GM21576 (cell line): Measurements from ENCODE around the gene SLC26A3.
A peak's percentile ranks its signal among the peaks of the same experiment; 100 is the strongest.

Experiments
- ATAC-seq: cut with Tn5 transposase; IDR thresholded peaks from one replicate; pipeline ENCODE4 v1.9.1; 2021; ENCODE audit warnings: mild to moderate bottlenecking, moderate library complexity; ENCODE audit not compliant: unreplicated experiment

Gene SLC26A3

DNA sequence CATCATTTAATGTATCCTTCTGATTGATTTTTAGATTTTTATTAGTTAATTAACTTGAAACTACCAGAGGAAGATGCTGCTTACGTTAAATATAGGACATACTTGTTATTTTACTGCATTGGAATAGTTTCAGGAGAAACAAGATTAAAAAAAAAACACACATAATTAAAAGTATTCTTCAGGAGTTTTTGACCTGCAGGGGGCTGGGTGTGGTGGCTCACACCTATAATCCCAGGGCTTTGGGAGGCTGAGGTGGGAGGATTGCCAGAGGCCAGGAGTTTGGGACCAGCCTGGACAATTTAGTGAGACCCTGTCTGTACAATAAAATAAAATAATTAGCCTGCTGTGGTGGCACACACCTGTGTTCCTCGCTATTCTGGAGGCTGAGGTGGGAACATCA is 48.4 kb downstream of the SLC26A3 start:
- ATAC-seq: no peak

DNA sequence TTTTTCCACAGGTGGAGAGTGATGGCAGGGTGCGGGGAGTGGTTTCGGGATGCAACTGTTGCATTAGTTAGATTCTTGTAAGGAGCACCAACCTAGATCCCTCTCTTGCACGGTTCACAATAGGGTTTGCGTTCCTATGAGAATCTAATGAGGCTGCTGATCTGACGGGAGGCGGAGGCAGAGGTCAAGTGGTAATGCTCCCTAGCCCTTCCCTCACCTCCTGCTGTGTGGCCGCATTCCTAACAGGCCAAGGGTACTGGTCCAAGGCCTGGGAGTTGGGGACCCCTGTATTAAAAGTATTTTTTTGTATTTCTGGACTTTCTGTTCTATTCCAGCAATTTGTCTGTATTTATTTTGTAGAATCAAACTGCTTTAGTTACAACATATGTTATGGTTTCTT is 51.9 kb downstream of the SLC26A3 start:
- ATAC-seq: no peak

DNA sequence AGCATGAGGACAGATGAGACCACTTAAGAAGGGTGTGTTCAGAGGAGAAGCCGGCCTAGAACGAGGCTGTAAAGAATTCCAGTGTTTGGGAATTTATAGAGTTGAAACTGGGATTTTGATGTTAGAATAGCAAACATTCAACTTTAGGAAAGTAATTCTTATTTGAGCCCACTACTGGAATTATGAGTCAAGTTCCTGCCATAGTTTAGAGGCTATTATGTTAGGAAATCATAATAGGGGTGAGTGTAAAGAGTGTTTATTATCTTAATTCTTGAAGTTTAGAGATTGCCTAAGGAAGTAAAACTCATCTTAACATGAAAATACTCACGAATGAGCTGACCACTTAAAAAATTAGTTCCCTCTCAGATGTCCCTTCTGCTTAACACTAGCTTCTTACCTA is 57.0 kb downstream of the SLC26A3 start:
- no peak for ATAC-seq

DNA sequence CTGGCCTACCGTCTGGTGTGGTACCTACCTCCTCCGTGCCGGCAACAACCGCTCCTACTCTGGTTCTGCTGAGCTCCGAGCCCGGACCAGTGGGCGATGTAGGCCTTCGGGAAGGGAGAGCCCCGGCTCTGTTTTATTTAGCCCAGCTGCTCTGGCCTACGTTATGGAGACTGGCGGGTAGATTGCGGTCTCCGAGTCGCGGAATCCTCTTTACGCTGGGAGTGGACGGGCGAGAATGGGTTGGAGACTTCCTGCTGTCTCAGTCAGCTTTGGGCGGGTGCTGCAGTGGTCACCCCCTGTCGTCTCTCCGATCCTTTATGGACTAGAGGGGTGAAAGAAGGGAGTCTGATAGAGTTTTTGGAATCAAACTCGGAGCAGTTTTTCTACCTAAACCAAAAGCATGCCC is 58.7 kb downstream of the SLC26A3 start:
- ATAC-seq: peak; percentile 30

GRCh38 chr7:107743567-107744344 is 59.3 kb downstream of the SLC26A3 start, which contains the start of gene CBLL1:
CBLL1 (plus strand) TSS chr7:107744142; CDS start chr7:107744164, 22 bp downstream.
- ATAC-seq: peak; percentile 89

- ATAC-seq: peak; percentile 36
Measured at GRCh38 chr7:107742678-107743566, 60.1 kb downstream of the SLC26A3 start.

DNA sequence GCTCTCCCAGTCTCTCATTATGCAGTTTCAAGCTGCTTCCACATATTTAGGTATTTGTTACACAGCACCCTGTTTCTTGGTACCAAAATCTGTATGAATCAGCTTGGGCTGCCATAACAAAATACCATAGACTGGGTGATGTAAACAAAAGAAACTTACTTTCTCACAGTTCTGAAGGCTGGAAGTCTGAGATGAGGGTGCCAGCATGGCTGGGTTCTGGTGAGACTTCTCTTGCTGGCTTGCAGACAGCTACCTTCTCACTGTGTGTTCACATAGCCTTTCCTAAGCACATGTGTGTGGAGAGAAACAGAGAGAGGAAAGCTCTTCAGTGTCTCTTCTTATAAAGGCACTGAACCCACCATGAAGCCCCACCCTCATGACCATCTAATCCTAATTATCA is 74.7 kb downstream of the SLC26A3 start:
- ATAC-seq: no peak

GRCh38 chr7:107726356-107727130 is 76.5 kb downstream of the SLC26A3 start:
- ATAC-seq: no peak

- ATAC-seq: no peak
Measured at GRCh38 chr7:107725138-107725740, 77.8 kb downstream of the SLC26A3 start.

DNA sequence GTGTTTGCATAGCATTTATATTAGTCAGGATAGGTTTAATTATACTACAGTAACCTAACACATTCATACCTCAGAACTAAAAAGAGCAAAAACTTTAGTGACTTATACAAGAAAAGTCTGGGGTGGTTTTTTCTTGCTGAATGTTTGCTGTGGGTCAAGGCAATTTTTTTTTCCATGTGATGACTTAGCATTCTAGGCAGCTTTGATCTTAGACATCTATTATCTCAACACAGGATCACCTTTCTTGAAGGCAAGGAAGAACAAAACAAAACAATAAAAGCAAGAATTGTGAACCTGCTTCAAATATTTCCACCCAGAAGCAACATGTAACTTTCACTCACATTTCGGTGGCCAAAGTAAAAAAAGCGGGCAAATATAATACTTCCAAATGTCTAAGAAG is 79.8 kb downstream of the SLC26A3 start:
- no peak for ATAC-seq

DNA sequence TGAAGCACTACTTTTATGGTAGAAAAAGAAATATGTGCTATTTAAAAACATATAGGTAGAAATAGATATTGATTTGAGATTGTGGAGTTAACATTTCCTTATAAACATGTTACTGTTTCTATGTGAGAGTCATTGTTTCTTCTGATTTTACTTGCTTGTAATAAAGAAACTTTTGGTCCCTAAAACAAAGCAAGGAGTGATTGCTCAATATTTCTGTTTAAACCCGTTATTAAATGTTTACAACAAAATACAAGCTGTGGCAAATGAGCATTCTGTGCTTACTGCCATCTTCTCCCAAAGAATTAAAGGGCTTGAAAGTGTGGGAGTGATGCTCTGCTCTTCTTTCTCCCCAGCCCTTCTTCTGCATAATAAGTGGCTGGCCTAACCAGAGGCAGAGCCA is 81.7 kb downstream of the SLC26A3 start:
- ATAC-seq: no peak

DNA sequence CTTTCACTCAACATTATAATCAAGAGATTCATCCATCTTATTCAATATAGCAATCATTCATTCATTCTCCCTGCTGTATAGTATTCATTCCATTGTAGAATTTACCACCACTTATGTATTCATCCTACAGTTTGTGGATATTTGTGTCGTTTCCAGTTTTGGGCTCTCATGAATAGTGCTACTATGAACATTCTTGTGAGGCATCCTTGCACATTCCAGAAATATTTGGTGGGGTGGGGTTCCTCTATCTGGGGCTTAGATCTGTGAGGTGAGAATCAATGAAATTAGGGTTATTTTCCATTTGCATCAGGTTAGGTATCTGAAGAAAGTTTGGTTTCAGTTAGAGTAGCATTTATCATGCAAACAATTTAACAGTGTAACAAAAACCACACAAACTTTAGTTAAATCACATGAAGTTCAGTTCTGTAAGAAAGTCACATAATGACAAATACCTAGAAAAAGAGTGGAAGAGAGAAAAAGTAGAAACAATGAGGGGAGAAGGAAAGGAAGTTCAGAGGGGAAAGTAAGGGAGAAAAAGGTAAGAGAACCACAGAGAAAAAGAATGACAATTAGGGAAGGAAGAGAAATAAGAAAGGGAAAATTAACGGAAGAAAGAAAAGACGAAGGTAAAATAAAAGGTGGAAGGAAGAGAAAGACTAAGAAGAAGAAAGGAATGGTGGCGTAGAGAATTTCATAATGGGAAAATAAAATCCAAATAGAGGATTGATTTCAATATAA is 84.4 kb downstream of the SLC26A3 start:
- no peak for ATAC-seq

DNA sequence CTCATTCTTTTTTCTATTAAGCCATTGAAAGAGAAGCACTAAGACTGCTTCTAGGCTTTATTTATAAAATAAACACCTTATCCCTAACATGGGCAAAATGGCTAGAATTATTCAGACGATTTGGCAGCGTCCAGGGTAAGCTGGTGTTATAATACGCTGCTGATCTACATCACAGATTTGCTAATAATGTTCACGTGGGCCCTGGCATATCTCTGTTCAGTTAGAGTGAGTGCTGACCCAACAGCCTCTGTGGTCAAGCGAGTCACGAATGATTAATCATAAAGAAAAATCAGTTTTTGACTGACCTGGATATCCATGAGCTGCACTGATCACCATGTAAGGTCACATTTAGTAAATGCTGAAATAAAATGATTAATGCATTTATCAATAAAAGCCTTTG is 87.5 kb downstream of the SLC26A3 start:
- ATAC-seq: no peak
